ENCODE measurements around the gene CBX6.

CBX6 gene

DNA sequence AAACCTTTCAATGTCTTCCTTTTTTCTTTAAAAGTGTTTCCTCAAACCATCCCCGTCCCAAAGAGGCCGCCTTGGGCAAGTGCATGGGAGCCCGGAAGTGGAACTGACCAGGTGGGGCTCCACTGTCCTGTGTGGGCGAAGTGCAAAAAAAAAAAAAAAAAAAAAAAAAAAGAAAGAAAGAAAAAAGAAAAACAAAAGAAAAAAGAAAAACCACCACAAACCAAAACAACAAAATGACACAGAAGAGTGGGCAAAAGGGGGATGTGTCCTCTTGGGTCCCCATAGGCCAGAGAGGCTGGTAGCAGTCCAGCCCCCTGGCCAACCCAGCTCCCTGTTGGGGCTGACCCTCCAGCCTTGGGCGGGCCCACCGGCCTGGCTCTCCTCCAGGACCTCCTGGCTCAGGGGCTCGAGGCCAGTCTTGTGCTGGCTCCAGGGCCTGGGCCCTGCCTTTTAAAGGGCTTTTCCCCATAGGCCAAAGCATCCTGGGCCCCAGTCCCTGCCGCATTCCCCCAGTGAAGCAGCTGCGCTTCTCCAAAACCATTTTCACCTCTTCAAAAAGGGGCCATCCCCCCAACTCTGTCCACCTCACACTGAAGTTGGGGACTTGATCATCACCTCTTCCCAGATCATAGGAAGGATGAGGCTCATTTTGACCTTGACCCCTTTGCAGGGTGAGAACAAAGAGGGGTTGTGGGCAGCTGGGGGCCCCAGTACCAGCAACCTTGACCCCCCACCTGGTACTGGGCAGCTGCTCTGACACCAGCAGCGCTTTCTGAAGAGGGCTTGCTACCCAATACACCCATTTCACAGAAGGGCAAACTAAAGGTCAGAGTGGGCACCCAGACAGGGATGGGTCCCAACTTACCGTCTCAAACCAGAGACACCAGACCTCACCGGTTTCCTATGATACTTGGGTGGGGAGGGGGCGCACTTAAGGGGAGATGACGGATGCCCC lies 9.4 kb downstream of the CBX6 start:
- Histone ChIP-seq H3K79me1 (ENCODE audit: low read depth, low read length) (peaks cover 12% of the 10 kb centered on the region), H2AFZ (ENCODE audit: low read length) (no peak overlapping the region), H3K4ac (ENCODE audit: low read length) (no peak overlapping the region), H2BK120ac (ENCODE audit: low read depth, low read length) (no peak overlapping the region), H4K91ac (ENCODE audit: low read depth, low read length, poor library complexity) (no peak overlapping the region), H3K36me3 (replicated peaks in 1 of 2; ENCODE audit: control insufficient read depth in 2 of 2, insufficient read depth in 2 of 2, low read length in 2 of 2) (peaks cover 18 to 28% of the 10 kb centered on the region in 2 donors), H3K4me2 (ENCODE audit: insufficient read depth, low read length, poor library complexity, severe bottlenecking) (no peak overlapping the region), H2BK5ac (ENCODE audit: low read length) (no peak overlapping the region), H2BK12ac (ENCODE audit: low read length) (no peak overlapping the region), H3K4me1 (ENCODE audit: control insufficient read depth in 2 of 2, insufficient read depth in 1 of 2, low read depth in 1 of 2, low read length in 2 of 2) (peaks cover 9 to 43% of the 10 kb centered on the region in 2 donors), H2AK5ac (ENCODE audit: low read depth, low read length) (no peak overlapping the region), H3K18ac (ENCODE audit: low read length) (peak overlapping the region; percentile 53), H3K4me3 (ENCODE audit: low read length in 2 of 2) (no peak overlapping the region), H3K27ac (replicated peaks; ENCODE audit: low read length) (no peak overlapping the region), H2BK15ac (ENCODE audit: low read length) (no peak overlapping the region), H3K23ac (ENCODE audit: low read depth, low read length, poor library complexity) (no peak overlapping the region), H3K9me3 (replicated peaks in 1 of 2; ENCODE audit: control insufficient read depth in 2 of 2, insufficient read depth in 1 of 2, low read depth in 1 of 2, low read length in 2 of 2) (no peaks in the 10 kb centered on the region), H3K14ac (ENCODE audit: low read length) (no peak overlapping the region), H3K9ac (ENCODE audit: low read depth, low read length, poor library complexity) (no peak overlapping the region), H4K8ac (ENCODE audit: low read depth, low read length) (no peak overlapping the region), H3K27me3 (ENCODE audit: control insufficient read depth in 3 of 3, insufficient read depth in 3 of 3, low read depth in 1 of 3, low read length in 3 of 3) (peaks cover 0 to 5% (median 0%) of the 10 kb centered on the region in 3 experiments)
- WGBS, 2 donors (ENCODE audit: extremely low coverage in 2 of 2, insufficient read length in 2 of 2, insufficient replicate concordance in 1 of 2): no CpG with 5 or more reads among the region's 14 CpGs
- DNase-seq (ENCODE audit: low spot score): no peak

DNA sequence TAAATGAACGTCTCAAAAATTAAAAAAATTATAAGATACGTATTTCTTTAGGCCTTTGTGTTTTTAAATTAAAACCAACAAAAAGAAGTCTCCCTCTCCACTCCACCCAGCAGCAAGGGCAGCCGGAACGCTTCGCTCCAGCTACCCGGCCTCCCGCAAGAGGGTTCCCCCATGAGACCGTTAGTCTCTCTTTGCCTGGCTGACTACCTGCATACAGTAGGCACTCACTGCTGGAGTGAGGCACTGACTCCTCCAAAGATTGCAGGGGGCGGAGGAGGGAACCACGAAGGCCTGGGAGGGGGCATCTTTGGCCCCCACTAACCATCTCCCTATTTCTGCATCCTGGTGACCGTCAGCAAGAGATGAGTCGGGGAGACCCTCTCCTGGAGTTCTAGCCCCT lies 10.1 kb downstream of the CBX6 start:
- H2BK120ac ChIP-seq (ENCODE audit: low read depth, low read length): no peak overlapping the region
- H3K9ac ChIP-seq (ENCODE audit: low read depth, low read length, poor library complexity): no peak overlapping the region
- peak overlapping the region; percentile 44 for H3K23ac ChIP-seq (ENCODE audit: low read depth, low read length, poor library complexity)
- WGBS, 2 donors (ENCODE audit: extremely low coverage in 2 of 2, insufficient read length in 2 of 2, insufficient replicate concordance in 1 of 2): no CpG with 5 or more reads among the region's 12 CpGs
- no peak overlapping the region for H2BK15ac ChIP-seq (ENCODE audit: low read length)
- H3K4me3 ChIP-seq (ENCODE audit: low read length in 2 of 2): no peak overlapping the region
- H2AFZ ChIP-seq (ENCODE audit: low read length): no peak overlapping the region
- peaks cover 12 to 22% of the 10 kb centered on the region in 2 donors for H3K36me3 ChIP-seq (replicated peaks in 1 of 2; ENCODE audit: control insufficient read depth in 2 of 2, insufficient read depth in 2 of 2, low read length in 2 of 2)
- no peak overlapping the region for H2BK5ac ChIP-seq (ENCODE audit: low read length)
- H3K4me2 ChIP-seq (ENCODE audit: insufficient read depth, low read length, poor library complexity, severe bottlenecking): no peak overlapping the region
- H2BK12ac ChIP-seq (ENCODE audit: low read length): no peak overlapping the region
- H3K18ac ChIP-seq (ENCODE audit: low read length): peak overlapping the region; percentile 81
- no peak overlapping the region for H4K91ac ChIP-seq (ENCODE audit: low read depth, low read length, poor library complexity)
- DNase-seq (ENCODE audit: low spot score): no peak
- H3K27me3 ChIP-seq (ENCODE audit: control insufficient read depth in 3 of 3, insufficient read depth in 3 of 3, low read depth in 1 of 3, low read length in 3 of 3): peaks cover 0 to 5% (median 0%) of the 10 kb centered on the region in 3 experiments
- no peak overlapping the region for H4K8ac ChIP-seq (ENCODE audit: low read depth, low read length)
- H3K79me1 ChIP-seq (ENCODE audit: low read depth, low read length): peaks cover 11% of the 10 kb centered on the region
- no peak overlapping the region for H3K4ac ChIP-seq (ENCODE audit: low read length)
- H2AK5ac ChIP-seq (ENCODE audit: low read depth, low read length): no peak overlapping the region
- H3K27ac ChIP-seq (replicated peaks; ENCODE audit: low read length): no peak overlapping the region
- H3K14ac ChIP-seq (ENCODE audit: low read length): no peak overlapping the region
- H3K4me1 ChIP-seq (ENCODE audit: control insufficient read depth in 2 of 2, insufficient read depth in 1 of 2, low read depth in 1 of 2, low read length in 2 of 2): peaks cover 9 to 43% of the 10 kb centered on the region in 2 donors
- no peaks in the 10 kb centered on the region for H3K9me3 ChIP-seq (replicated peaks in 1 of 2; ENCODE audit: control insufficient read depth in 2 of 2, insufficient read depth in 1 of 2, low read depth in 1 of 2, low read length in 2 of 2)

GRCh38 chr22:38861170-38861876 lies 10.7 kb downstream of the CBX6 start:
- no peak overlapping the region for H2BK12ac ChIP-seq (ENCODE audit: low read length)
- H4K8ac ChIP-seq (ENCODE audit: low read depth, low read length): no peak overlapping the region
- peak overlapping the region; percentile 52 for H3K18ac ChIP-seq (ENCODE audit: low read length)
- no peak overlapping the region for H3K9ac ChIP-seq (ENCODE audit: low read depth, low read length, poor library complexity)
- no peaks in the 10 kb centered on the region for H3K9me3 ChIP-seq (replicated peaks in 1 of 2; ENCODE audit: control insufficient read depth in 2 of 2, insufficient read depth in 1 of 2, low read depth in 1 of 2, low read length in 2 of 2)
- peak overlapping the region; percentile 0 for H2AK5ac ChIP-seq (ENCODE audit: low read depth, low read length)
- no peak overlapping the region for H3K4me3 ChIP-seq (ENCODE audit: low read length in 2 of 2)
- H3K27ac ChIP-seq (replicated peaks; ENCODE audit: low read length): no peak overlapping the region
- peaks cover 12 to 20% of the 10 kb centered on the region in 2 donors for H3K36me3 ChIP-seq (replicated peaks in 1 of 2; ENCODE audit: control insufficient read depth in 2 of 2, insufficient read depth in 2 of 2, low read length in 2 of 2)
- no peak for DNase-seq (ENCODE audit: low spot score)
- no peak overlapping the region for H3K4ac ChIP-seq (ENCODE audit: low read length)
- H4K91ac ChIP-seq (ENCODE audit: low read depth, low read length, poor library complexity): no peak overlapping the region
- peaks cover 11% of the 10 kb centered on the region for H3K79me1 ChIP-seq (ENCODE audit: low read depth, low read length)
- peaks cover 9 to 43% of the 10 kb centered on the region in 2 donors for H3K4me1 ChIP-seq (ENCODE audit: control insufficient read depth in 2 of 2, insufficient read depth in 1 of 2, low read depth in 1 of 2, low read length in 2 of 2)
- no peak overlapping the region for H3K14ac ChIP-seq (ENCODE audit: low read length)
- peaks cover 0 to 8% (median 0%) of the 10 kb centered on the region in 3 experiments for H3K27me3 ChIP-seq (ENCODE audit: control insufficient read depth in 3 of 3, insufficient read depth in 3 of 3, low read depth in 1 of 3, low read length in 3 of 3)
- no peak overlapping the region for H3K23ac ChIP-seq (ENCODE audit: low read depth, low read length, poor library complexity)
- H2BK120ac ChIP-seq (ENCODE audit: low read depth, low read length): no peak overlapping the region
- H2BK5ac ChIP-seq (ENCODE audit: low read length): no peak overlapping the region
- no peak overlapping the region for H3K4me2 ChIP-seq (ENCODE audit: insufficient read depth, low read length, poor library complexity, severe bottlenecking)
- no peak overlapping the region for H2AFZ ChIP-seq (ENCODE audit: low read length)
- WGBS, 2 donors (ENCODE audit: extremely low coverage in 2 of 2, insufficient read length in 2 of 2, insufficient replicate concordance in 1 of 2): no CpG with 5 or more reads among the region's 13 CpGs
- peak overlapping the region; percentile 31 for H2BK15ac ChIP-seq (ENCODE audit: low read length)
